Melanocyte of skin (primary cell): ENCODE measurements around the gene VSIG10L. TPM values are rescaled to one million over a fixed set of nuclear protein-coding genes. Genes with fewer than 3 reads are reported as not detected.

Experiments
- total RNA-seq, 2 donors: library from RNA; depleted of rRNA; stranded (reverse); fragments of >200 nt; gene quantifications; 2 replicates each; pipeline ENCODE4 v1.2.3, GENCODE V29; 2012

Gene VSIG10L
- 1 to 10 TPM; 2.1 to 3.7 TPM for total RNA-seq

DNA sequence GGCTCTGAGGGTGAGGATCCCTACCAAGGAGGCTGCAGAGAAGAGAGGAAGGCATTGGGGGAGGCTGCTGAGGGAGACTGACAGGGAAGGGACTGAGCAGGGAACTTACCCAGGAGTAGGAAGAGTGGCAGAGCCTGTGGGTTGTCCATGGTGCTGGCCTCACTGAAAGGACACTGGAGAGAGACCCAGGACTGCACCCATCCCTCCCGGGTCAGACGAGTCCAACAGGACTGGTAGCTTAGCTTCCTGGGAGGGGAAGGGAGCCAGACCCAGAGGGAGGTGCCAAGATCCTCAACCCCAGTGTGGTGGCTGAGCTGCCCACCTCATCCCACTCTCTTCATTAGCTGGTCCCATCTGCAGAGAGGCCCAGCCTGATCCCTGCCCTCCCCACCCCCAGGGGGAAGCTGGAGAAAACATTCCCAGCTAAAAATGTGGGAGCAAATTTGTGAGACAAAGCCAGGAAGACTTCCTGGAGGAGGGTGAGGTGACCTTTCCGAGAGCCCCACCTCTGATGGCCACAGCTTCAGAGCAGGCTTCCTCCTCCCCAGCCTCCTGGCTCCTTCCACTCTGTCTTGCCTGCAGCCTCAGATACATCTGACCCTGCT, at the start of gene VSIG10L:
Gene VSIG10L (minus strand): TSS at position 164 of the 605 bp plus-strand sequence. CDS start 15 bp downstream, at position 149.

GRCh38 chr19:51387924-51388389, 46.0 kb upstream of the VSIG10L start, which contains the start of gene LIM2:
Gene LIM2 (minus strand): TSS chr19:51387974. CDS start chr19:51387443, 531 bp downstream.

GRCh38 chr19:51372649-51373504, 30.9 kb upstream of the VSIG10L start, which contains the start of gene NKG7:
Gene NKG7 (minus strand): TSS chr19:51372654. CDS start chr19:51372535, 119 bp downstream.

GRCh38 chr19:51368366-51369282, 26.7 kb upstream of the VSIG10L start, which contains the start of gene CLDND2:
Gene CLDND2 (minus strand): TSS chr19:51369003. CDS start chr19:51368577, 426 bp downstream.

DNA sequence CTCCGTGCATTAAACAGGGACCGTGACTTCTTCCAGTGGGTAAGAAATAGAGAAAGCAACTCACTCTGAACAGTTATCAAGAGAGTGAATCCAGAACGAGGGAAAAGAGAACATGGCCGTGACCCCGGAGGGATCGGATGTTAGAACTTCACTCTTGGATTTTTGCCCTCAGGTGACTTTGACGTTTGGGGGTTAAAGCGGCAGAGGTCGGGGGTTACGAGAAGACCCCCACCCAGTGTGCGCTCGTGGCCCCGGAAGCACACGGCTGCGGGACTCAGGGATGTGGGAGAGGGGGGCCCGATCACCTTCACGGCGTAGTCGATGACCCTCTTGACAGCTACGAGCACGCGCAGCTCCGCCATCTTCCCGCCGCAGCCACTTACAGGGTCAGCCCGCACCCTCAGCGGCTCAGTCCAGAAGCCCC, 24.0 kb upstream of the VSIG10L start, which contains the start of gene ETFB:
Gene ETFB (minus strand): TSS at position 424 of the 424 bp plus-strand sequence. CDS start 62 bp downstream, at position 362.

DNA sequence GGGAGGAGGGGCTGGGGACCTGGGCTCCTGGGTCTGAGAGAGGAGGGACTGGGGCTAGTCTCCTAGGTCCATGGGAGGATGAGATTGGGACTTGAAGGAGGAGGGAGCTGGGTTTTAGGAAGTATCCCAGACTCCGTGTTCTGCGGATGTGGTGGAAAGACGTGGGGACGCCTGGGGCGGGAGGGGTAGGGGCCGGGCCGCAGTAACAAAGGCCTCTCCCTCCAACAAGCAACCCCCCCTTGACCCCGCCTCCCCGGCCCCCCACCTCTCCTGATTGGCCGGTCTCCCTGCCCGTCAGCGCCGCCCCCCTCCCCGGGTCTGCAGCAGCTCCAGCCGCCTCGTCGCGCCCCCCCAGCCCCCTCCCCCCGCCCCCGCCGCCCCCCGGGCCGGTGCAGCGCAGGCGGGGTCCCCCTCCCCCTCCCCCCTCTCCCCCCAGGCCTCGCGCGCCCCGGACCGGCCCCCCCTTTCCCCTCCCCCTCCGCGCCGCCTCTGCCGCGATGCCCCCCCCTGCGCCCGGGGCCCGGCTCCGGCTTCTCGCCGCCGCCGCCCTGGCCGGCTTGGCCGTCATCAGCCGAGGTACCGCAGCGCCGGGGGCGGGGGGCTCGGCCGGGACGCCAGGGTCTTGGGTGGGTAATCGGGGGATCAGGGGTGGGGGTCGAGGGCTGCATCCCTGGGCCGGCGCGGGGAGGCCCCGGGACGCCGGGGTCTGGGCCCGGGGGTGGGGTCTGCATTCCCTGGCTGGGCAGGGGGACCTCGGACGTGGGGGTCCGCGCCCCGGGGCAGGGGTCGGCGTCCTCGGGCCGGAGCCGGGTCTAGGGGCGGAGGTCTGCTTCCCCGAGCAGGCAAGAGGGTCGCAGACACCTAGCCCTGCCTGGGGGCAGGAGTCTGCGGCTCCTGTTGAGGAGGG, 30.3 kb downstream of the VSIG10L start, which contains the start of gene IGLON5:
Gene IGLON5 (plus strand): TSS at position 294 of the 907 bp plus-strand sequence. CDS start 204 bp downstream, at position 498.

Other genes with a start within 250 kb of the VSIG10L start
- gene CTU1, start 233.7 kb downstream of the VSIG10L start, total RNA-seq = 1 to 10 TPM; 5.5 to 8.0 TPM
- not detected for gene SIGLEC9, start 217.2 kb downstream of the VSIG10L start, total RNA-seq
- gene SIGLEC7, start 199.8 kb downstream of the VSIG10L start, total RNA-seq = not detected
- gene CD33, start 117.1 kb downstream of the VSIG10L start, total RNA-seq = not detected
- not detected for gene SIGLECL1, start 91.1 kb downstream of the VSIG10L start, total RNA-seq
- not detected for gene IGLON5, start 30.5 kb downstream of the VSIG10L start, total RNA-seq
- 100 to 1,000 TPM; 106 to 145 TPM for gene ETFB, start 24.2 kb upstream of the VSIG10L start, total RNA-seq
- not detected for gene CLDND2, start 26.9 kb upstream of the VSIG10L start, total RNA-seq
- not detected for gene NKG7, start 30.5 kb upstream of the VSIG10L start, total RNA-seq
- gene LIM2, start 45.8 kb upstream of the VSIG10L start, total RNA-seq = not detected
- gene C19orf84, start 48.5 kb upstream of the VSIG10L start, total RNA-seq = not detected
- not detected for gene SIGLEC10, start 75.5 kb upstream of the VSIG10L start, total RNA-seq
- gene SIGLEC8, start 116.3 kb upstream of the VSIG10L start, total RNA-seq = not detected
- not detected for gene CEACAM18, start 136.4 kb upstream of the VSIG10L start, total RNA-seq
- gene SIGLEC12, start 159.7 kb upstream of the VSIG10L start, total RNA-seq = not detected
- gene SIGLEC6, start 189.5 kb upstream of the VSIG10L start, total RNA-seq = not detected
- 1 to 10 TPM; 4.3 to 6.5 TPM for gene ZNF175, start 229.1 kb upstream of the VSIG10L start, total RNA-seq